ENCODE results near the gene CCNL2.

Gene CCNL2

GRCh38 chr1:1352786-1353388 is 46.2 kb downstream of the CCNL2 start:
- no peak for DNase-seq

- no peak for DNase-seq
These were observed 47.4 kb downstream of the CCNL2 start for GRCh38 chr1:1351511-1352427.

GRCh38 chr1:1349256-1350012 is 49.7 kb downstream of the CCNL2 start, which contains the start of gene DVL1:
Gene DVL1, minus strand, starts transcription at chr1:1349418. Its CDS starts 353 bp downstream, at chr1:1349065.
- peak; percentile 13 for DNase-seq

GRCh38 chr1:1348420-1349255 is 50.5 kb downstream of the CCNL2 start:
- DNase-seq, result no peak

GRCh38 chr1:1347663-1348419 is 51.3 kb downstream of the CCNL2 start:
- no peak for DNase-seq

- DNase-seq, result no peak
These were observed 52.0 kb downstream of the CCNL2 start for GRCh38 chr1:1347026-1347595.

GRCh38 chr1:1346501-1346890 is 52.6 kb downstream of the CCNL2 start:
- no peak for DNase-seq

GRCh38 chr1:1345860-1346500 is 53.2 kb downstream of the CCNL2 start:
- no peak for DNase-seq

- no peak for DNase-seq
These were observed 53.8 kb downstream of the CCNL2 start for GRCh38 chr1:1345384-1345783.

- DNase-seq, result no peak
These were observed 54.3 kb downstream of the CCNL2 start for GRCh38 chr1:1344655-1345361.

- no peak for DNase-seq
These were observed 55.2 kb downstream of the CCNL2 start for GRCh38 chr1:1343811-1344421.

- DNase-seq, result no peak
These were observed 56.5 kb downstream of the CCNL2 start for GRCh38 chr1:1342584-1343115.

GRCh38 chr1:1342061-1342562 is 57.0 kb downstream of the CCNL2 start:
- DNase-seq, result no peak

- DNase-seq, result no peak
These were observed 57.5 kb downstream of the CCNL2 start for GRCh38 chr1:1341549-1342021.

GRCh38 chr1:1340791-1341548 is 58.2 kb downstream of the CCNL2 start:
- DNase-seq, result no peak

GRCh38 chr1:1340185-1340584 is 59.0 kb downstream of the CCNL2 start:
- no peak for DNase-seq

- DNase-seq, result no peak
These were observed 60.9 kb downstream of the CCNL2 start for GRCh38 chr1:1338278-1338677.

- DNase-seq, result no peak
These were observed 61.4 kb downstream of the CCNL2 start for GRCh38 chr1:1337793-1338147.
